ENCODE measurements around the gene HEXD.

GRCh38 chr17:82491533-82491932 is 73.4 kb downstream of the HEXD start:
- TF ChIP-seq POLR2A (IDR thresholded peaks at IDR 0.05) (no peak), POLR2AphosphoS5 (IDR thresholded peaks at IDR 0.05) (no peak)

Measured in upper lobe of left lung (tissue), 4 donors.